Measurements from ENCODE around the gene SERPING1.

Gene SERPING1

DNA sequence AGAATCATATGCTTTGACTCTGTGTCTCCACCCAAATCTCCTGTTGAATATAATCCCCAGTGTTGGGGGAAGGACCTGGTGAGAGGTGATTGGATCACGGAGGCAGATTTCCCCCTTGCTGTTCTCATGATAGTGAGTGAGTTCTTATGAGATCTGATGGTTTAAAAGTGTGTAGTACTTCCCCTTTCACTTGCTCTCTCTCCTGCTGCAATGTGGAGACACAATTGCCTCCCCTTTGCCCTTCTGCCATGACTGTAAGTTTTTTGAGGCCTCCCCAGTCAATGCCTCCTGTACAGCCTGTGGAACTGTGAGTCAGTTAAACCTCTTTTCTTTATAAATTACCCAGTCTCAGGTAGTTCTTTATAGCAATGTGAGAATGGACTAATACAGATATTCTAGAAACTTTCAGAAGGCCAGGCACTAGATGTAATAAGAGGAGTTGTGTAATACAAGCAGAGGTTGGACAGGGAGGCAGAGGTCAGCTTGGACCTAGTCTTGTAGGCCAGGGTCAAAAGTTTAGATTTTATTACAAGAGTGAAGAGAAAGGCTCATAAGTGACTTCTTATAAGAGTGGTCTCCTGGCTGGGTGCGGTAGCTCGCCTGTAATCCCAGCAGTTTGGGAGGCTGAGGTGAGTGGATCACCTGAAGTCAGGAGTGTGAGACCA, 9.3 kb upstream of the SERPING1 start:
- no peak for DNase-seq (ENCODE audit: low read depth)
- H3K4me3 ChIP-seq (ENCODE audit: low read depth, low read length), result no peak overlapping the region

DNA sequence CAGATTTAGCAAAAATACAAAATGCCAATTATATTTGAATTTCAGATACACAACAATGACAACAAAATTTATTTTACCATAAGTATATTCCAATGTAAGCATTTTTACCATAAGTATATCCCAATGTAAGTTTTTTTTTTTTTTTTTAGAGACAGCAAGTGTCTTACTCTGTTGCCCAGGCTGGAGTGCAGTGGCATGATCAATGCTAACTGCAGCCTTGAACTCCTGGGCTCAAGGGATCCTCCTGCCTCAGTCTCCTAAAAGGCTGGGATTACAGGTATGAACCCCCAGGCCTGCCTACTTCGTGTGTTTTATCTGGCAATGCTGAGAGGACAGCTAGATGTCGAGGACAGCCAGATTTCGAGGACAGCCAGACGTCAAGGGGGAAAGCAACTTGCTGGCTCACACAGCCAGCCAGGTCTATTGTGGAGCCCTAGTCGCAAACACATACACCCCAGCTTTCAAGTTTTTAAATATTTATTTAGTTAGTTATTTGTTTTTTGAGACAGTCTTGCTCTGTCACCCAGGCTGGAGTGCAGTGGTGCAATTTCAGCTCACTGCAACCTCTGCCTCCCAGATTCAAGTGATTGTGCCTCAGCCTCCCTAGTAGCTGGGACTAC, 1.1 kb upstream of the SERPING1 start:
- no peak overlapping the region for H3K4me3 ChIP-seq (ENCODE audit: low read depth, low read length)
- DNase-seq (ENCODE audit: low read depth), result no peak

DNA sequence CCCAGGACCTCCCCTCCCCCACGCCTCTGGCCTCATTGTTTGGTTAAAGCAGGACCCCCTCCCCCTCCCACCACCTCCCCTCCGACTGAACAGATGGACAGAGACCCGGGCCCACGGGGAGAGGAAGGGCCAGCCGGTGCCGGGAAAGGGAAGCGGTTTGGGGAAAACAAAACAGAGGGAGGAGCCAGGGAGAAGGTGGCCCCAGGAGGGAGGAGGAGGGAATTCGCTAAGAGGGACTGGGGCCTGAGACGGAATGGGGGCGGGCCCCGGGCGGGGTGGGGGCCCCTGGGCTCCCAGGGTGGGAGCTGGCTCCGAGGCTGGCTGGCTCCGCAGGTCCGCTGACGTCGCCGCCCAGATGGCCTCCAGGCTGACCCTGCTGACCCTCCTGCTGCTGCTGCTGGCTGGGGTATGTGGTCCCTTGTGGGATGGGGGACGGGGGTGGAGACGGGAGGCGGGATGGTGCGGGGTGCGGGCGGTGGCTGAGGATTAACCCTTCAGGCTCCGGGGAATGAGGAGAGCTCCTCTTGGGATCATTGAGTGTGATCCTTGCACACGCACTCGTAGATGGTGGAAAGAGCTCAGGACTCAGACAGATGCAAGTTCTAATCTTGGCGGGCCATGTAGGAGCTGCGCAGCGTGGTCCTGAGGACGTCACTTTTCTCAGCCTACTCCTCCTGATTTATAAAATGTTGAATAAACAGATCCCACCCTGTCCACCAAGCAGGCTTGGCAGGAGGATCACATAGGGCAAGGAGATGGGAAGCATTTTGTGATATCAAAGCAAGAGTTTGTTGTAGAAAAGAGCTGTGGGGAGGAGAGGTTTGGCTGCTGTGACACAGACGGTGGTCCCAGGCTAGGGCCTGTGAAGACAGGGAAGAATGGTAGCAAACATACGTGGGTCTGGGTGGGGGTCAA, 688 bp downstream of the SERPING1 start:
- H3K4me3 ChIP-seq (ENCODE audit: low read depth, low read length), result peak overlapping the region; percentile 43
- peak; percentile 39 for DNase-seq (ENCODE audit: low read depth)

DNA sequence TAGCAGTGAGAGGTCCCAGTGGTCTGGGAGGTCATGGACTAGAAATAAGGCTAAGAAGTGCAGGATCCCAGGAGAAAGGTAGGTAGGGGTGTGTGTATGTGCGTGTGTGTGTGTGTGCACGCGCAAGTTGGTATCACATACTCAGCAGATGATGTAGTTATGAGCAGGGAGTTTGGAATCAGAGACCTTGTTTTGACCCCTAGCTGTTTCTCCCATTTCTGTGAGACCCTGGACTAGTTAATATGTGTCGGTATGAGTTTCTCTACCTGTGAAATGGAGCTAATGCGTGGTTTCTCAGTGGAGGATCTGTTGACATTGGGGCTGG, 1.3 kb downstream of the SERPING1 start:
- peak overlapping the region; percentile 43 for H3K4me3 ChIP-seq (ENCODE audit: low read depth, low read length)
- peak; percentile 21 for DNase-seq (ENCODE audit: low read depth)

DNA sequence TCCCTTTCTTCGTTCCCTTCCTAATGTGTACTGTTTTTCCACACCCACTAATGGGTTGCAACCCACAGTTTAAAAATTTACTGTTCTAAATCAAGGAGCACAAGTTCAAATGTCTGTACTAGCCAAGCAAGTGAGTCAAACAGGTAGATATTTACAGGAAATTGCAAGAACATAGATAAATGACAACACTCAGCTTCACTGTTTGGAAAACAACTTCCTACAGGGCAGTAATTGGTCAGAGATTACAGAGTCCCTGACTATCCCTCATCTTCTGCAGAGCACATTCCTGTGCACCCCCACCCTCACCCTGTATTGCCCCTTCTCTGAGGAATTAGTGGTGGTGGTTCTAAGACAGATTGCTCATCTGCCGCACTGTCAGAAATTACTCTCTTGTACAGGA, 1.9 kb downstream of the SERPING1 start:
- peak overlapping the region; percentile 43 for H3K4me3 ChIP-seq (ENCODE audit: low read depth, low read length)

DNA sequence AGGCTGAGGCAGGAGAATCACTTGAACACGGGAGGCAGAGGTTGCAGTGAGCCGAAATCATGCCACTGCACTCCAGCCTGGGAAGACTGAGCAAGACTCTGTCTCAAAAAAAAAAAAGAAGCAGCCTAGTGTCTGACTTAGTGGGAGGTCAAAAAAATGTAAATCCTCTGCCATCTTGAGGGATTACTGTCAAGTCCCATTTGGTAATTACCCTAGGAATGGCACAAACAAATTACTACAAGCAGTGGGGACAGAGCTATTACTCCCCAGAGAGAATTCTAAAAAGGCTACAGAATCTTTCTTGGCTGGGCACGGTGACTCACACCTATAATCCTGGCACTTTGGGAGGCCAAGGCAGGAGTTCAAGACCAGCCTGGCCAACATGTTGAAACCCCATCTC, 3.8 kb downstream of the SERPING1 start:
- DNase-seq (ENCODE audit: low read depth), result no peak
- no peak overlapping the region for H3K4me3 ChIP-seq (ENCODE audit: low read depth, low read length)

More for the DNA sequence above, 1.9 kb downstream of the SERPING1 start:
- DNase-seq (ENCODE audit: low read depth), result no peak

DNA sequence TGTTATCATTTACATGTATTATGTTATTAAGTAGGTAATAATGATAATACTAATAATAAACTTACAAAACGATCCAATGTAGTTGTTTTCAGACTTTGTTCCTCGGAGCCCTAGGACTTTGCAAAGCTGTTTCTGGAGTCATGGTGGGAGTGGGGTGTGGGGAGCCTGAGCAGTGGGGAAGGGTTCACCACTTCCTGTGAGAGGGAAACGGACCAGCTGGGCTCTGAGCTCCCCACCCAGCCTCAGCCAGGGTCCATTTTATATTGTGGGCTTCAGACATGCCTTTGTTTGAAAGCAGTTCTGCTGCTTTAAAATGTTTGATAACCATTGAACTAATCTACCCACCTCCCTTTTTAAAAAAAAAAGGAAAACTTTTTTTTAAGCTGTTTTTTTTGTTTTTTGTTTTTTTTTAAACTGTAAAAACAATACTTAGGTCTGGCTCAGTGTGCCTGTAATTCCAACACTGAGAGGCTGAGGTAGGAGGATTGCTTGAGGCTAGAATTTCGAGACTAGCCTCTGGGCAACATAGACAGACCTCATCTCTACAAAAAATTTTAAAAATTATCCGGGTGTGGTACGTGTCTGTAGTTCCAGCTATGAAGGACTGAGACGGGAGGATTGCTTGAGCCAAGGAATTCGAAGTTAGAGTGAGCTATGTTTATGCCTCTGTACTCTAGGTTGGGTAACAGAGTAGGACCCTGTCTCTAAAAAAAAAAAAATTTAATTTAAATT, 7.0 kb downstream of the SERPING1 start:
- H3K4me3 ChIP-seq (ENCODE audit: low read depth, low read length), result no peak overlapping the region
- no peak for DNase-seq (ENCODE audit: low read depth)

DNA sequence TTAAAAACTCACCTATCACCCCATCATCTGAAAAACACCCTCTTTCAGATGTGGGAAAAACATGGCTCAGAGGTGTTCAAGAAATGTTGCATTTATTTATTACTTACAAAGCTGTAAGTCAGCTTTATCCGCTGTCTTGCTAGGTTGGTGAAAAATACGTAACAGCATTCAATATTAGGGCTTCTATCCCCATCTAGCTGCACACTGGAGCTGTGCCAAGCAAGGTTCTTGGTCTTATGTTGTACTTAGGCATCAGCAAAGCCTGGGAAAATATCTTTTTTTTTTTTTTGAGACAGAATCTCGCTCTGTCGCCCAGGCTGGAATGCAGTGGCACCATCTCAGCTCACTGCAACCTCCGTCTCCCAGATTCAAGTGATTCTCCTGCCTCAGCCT, 7.5 kb downstream of the SERPING1 start:
- H3K4me3 ChIP-seq (ENCODE audit: low read depth, low read length), result no peak overlapping the region
- no peak for DNase-seq (ENCODE audit: low read depth)

DNA sequence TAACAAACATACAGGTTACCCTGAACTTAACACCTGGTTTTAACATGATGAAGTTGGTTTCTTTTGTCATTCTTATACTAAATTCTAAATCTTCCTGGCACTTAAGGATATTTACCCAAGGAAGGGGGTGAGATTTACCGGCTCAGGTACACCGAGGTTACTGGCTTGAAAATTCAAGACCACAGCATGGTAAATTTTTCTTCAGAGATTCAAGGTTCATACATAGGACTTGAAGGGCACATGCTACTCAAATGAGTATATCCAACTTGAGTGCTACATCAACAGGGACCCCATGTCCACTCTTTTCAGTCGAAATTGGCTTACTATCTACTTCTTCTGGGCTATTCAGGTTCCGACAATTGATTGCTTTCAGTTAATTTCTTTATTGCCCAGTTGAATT, 12.7 kb downstream of the SERPING1 start:
- no peak for DNase-seq (ENCODE audit: low read depth)

DNA sequence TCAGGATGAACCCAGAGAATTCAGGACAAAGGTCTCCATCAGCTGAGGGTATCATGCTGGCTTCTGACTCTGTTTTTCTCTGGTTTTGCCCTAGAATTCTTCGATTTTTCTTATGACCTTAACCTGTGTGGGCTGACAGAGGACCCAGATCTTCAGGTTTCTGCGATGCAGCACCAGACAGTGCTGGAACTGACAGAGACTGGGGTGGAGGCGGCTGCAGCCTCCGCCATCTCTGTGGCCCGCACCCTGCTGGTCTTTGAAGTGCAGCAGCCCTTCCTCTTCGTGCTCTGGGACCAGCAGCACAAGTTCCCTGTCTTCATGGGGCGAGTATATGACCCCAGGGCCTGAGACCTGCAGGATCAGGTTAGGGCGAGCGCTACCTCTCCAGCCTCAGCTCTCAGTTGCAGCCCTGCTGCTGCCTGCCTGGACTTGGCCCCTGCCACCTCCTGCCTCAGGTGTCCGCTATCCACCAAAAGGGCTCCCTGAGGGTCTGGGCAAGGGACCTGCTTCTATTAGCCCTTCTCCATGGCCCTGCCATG, 16.8 kb downstream of the SERPING1 start:
- no peak for DNase-seq (ENCODE audit: low read depth)
- H3K4me3 ChIP-seq (ENCODE audit: low read depth, low read length), result no peak overlapping the region

More for the DNA sequence above, 12.7 kb downstream of the SERPING1 start:
- H3K4me3 ChIP-seq (ENCODE audit: low read depth, low read length), result no peak overlapping the region

DNA sequence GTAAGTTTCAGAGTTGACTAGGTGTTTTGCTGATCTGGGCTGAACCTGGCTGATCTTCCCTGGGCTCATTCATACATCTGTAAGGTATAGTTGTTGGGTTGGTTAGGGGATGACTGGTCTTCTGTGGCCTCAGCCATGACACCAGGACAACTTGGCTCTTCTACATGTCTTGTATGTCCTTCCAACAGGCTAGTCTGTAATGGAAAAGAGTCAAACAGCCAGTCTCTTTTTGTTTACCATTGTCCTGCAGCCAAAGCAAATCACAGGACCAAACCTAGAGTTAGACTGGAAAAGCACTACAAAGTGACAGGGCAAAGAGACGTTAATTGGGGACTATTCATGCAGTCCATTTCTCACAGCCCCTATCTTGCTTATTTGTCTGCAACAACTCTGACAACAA, 17.8 kb downstream of the SERPING1 start:
- no peak overlapping the region for H3K4me3 ChIP-seq (ENCODE audit: low read depth, low read length)
- no peak for DNase-seq (ENCODE audit: low read depth)

DNA sequence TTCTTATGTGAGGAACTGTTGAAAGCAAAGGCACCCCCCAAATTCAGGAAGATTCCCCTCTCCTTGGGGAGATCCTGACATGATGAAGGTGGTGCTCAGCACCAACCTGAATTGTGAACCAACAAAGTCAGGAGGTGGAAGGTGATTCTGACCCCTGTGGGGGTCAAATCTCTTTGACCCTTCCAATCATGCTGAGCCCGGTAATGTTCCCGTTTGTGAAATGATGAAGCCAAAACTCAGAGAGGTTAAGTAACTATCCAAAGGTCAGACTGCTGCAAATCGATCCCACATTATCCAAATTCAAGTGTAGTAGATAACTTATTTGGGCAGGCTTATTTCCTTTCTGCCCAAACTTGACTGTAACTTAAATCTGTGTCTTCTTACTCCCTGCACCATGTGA, 19.1 kb downstream of the SERPING1 start:
- DNase-seq (ENCODE audit: low read depth), result no peak
- no peak overlapping the region for H3K4me3 ChIP-seq (ENCODE audit: low read depth, low read length)

DNA sequence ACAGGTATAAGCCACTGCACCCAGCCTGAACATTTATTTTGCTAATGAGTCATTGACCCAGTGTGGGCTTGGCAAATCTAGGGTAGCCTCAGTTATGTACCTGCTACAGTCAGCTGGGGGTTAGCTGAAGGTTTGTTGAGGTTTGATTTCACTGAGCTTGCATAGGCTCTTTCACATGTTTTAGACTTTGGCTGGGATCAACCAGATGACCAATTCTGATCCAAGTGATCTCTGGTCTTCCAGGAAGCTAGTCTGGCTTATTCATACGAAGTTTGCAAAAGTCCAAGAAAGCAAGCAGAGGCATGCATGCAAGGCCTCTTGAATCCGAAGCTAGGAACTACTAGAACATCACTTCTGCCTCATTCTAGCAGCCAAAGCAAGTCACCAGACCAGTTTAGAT, 21.0 kb downstream of the SERPING1 start:
- no peak overlapping the region for H3K4me3 ChIP-seq (ENCODE audit: low read depth, low read length)
- DNase-seq (ENCODE audit: low read depth), result no peak

DNA sequence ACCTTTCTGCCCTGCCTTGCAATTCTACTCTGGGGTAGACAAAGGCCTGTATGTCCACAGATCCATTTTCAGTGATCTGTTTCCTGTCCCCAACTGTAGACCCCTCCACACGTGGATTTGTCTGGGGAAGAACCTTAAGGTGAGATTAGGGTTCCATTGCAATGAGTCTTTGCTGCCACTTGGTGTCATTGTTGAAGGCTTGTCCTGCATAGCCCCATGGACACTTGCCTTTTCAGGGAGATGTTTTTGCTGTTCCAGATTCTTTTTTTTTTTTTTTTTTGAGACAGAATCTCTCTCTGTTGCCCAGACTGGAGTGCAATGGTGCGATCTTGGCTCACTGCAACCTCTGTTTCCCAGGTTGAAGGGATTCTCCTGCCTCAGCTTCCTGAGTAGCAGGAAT, 21.8 kb downstream of the SERPING1 start:
- DNase-seq (ENCODE audit: low read depth), result no peak
- H3K4me3 ChIP-seq (ENCODE audit: low read depth, low read length), result no peak overlapping the region

DNA sequence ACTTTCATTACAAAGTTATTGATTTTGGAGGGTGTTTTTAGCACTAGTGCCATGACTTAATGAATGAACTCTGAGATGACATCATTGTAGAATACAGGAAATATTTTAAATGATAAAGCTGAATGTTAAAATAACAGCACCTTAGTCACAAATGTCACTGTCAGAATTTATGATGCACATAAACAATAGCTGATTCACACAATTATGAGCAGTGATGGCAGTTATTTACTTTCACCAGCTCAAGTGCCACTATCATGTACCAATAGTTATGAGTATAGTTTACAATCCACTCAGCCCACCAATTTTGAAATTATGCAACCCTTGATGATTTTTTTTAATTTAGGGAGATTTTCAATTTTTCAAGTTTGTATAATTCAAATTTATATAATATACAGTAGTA, 23.0 kb downstream of the SERPING1 start:
- no peak overlapping the region for H3K4me3 ChIP-seq (ENCODE audit: low read depth, low read length)
- no peak for DNase-seq (ENCODE audit: low read depth)

DNA sequence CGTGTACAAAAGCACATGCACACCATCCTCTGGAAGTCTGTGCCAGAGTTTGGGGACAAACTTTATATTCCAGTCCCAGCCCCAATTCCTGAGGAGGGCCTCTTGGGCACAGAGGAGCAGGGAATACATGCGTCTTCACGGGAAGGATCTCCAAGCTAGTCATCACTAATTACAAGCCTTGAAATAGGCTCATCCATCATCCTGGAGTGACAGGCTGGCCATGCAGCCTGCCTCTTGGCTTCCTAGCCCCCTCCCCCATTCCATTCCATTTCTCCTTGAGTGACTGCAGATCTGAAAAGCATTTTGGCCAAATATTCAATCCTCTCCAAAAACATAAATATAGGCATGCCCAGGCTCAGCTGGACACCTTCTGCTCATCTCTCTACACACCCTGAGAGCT, 24.8 kb downstream of the SERPING1 start:
- no peak overlapping the region for H3K4me3 ChIP-seq (ENCODE audit: low read depth, low read length)
- DNase-seq (ENCODE audit: low read depth), result no peak

DNA sequence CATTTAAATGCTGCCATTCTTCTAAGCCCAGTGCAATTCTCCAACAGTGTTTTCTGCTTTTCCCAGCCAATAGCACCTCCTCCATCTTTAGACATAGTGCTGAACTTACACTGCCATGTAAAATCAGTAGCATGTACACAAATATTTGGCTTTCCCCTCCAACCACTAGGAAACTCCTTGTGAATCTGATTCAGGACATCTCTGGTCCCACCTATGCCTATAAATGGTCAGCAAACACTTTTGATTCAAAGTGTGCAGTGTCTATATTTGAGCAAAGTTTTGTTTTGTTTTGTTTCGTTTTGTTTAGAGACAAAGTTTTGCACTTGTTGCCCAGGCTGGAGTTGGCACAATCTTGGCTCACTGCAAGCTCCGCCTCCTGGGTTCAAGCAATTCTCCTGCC, 27.4 kb downstream of the SERPING1 start:
- DNase-seq (ENCODE audit: low read depth), result no peak
- H3K4me3 ChIP-seq (ENCODE audit: low read depth, low read length), result no peak overlapping the region

DNA sequence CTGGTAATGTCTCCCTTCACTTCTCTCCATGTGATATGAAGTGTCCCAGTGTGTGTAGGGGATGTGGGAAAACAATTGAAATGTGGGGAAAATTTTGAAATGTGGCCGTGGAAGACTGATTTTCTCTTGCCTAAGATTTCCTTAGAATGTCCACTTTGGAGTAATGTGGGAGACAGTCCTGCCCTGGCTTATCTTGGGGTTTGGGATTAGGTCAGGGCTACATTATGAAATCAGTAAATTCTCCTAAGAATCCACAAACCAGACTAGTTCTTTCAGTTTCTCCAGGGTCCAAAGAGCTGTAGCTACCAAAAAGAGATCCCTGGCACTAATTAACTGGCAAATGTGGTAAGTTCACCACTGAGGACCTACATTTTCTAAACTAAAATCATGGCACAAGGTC, 29.4 kb downstream of the SERPING1 start:
- H3K4me3 ChIP-seq (ENCODE audit: low read depth, low read length), result no peak overlapping the region
- DNase-seq (ENCODE audit: low read depth), result no peak

DNA sequence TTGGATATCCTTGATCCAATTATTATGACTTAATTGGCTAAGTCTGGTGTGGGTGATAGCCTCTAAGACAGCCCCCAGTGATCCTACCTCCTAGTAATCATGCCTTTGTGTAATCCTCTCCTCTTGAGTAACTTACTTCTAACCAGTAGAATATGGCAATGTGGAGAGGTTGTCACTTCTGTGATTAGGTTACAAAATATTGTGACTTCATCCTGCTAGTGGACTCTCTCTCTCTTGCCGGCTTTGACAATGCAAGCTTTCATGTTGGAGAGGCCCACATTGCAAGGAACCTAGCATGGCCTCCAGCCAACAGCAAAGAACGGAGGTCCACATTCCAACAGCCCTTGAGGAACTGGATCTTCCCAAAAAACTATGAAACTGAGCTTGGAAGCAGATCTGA, 32.7 kb downstream of the SERPING1 start:
- DNase-seq (ENCODE audit: low read depth), result no peak

DNA sequence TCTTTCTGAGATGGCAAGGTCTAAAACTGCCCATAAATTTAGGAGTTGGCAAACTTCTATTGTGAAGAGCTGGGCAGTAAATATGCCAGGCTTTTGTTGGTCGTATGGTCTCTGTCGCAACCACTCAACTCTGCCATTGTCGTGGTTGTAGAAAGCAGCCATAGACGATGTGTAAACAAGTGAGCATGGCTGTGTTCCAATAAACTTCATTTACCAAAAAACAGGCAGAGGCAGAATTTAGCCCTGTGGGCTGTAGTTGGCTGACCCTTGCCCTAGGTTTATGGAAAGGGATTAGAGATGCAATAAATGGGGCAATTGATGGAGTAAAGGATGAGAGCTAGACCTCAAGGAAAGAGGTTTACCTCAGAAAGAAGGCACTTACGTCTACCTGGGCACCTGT, 34.6 kb downstream of the SERPING1 start:
- DNase-seq (ENCODE audit: low read depth), result no peak
- H3K4me3 ChIP-seq (ENCODE audit: low read depth, low read length), result no peak overlapping the region

More for the DNA sequence above, 32.7 kb downstream of the SERPING1 start:
- no peak overlapping the region for H3K4me3 ChIP-seq (ENCODE audit: low read depth, low read length)

All from skeletal muscle cell (primary cell).